ENCODE measurements around the gene RNF214. TPM values are rescaled to one million over a fixed set of nuclear protein-coding genes. Genes with fewer than 3 reads are reported as not detected.
A peak's percentile ranks its signal among the peaks of the same experiment; 100 is the strongest.
"Not testable (repeated sequence)": the region's sequence is repeated elsewhere in the genome, so short reads cannot be mapped to it uniquely, and the experiment has no call there.

The RNF214 gene
- total and polyA plus RNA-seq, 5 donors from 2014 or later = 51.0 to 69.6 (median 54.6) TPM

DNA sequence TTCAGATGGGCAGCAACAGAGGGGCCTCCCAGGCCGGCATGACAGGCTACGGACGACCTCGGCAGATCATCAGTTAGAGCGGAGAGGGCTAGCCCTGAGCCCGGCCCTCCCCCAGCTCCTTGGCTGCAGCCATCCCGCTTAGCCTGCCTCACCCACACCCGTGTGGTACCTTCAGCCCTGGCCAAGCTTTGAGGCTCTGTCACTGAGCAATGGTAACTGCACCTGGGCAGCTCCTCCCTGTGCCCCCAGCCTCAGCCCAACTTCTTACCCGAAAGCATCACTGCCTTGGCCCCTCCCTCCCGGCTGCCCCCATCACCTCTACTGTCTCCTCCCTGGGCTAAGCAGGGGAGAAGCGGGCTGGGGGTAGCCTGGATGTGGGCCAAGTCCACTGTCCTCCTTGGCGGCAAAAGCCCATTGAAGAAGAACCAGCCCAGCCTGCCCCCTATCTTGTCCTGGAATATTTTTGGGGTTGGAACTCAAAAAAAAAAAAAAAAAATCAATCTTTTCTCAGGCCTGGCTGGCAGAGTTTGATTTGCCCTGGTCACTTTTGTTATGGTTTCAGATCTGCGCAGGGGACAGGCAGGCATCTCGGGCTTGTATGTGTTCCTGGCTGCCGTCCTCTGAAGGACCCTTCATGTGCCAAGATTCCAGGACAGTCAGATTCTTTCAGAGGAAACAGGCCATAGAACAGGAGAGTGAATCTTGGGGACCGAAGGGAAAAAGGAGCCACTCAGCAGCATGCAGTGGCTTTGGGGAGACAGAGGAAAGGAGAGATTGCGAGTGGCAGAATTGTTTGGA lies 28.0 kb upstream of the RNF214 start:
- Histone ChIP-seq H3K36me3 (ENCODE audit: control insufficient read depth, insufficient read depth, low read length) (peaks cover 23% of the 10 kb centered on the region), H3K4me1 (ENCODE audit: control insufficient read depth, insufficient read depth, low read length, poor library complexity, severe bottlenecking) (no peaks in the 10 kb centered on the region), H3K9me3 (ENCODE audit: control insufficient read depth in 2 of 2, low read length in 2 of 2) (no peaks in the 10 kb centered on the region), H3K27ac (ENCODE audit: insufficient read depth, low read length, poor library complexity, severe bottlenecking) (no peak overlapping the region), H3K4me3 (ENCODE audit: low read depth, low read length) (no peak overlapping the region), H3K27me3 (ENCODE audit: control insufficient read depth, insufficient read depth, low read length) (no peaks in the 10 kb centered on the region)
- Mint-ChIP-seq H3K4me3 (no peak overlapping the region), H3K36me3 (peaks cover 19% of the 10 kb centered on the region), H3K27ac (peak overlapping the region in 2 of 3 donors; percentile 11 to 79), H3K27me3 (no peaks in the 10 kb centered on the region), H3K9me3 (no peaks in the 10 kb centered on the region), H3K4me1 (peaks cover 0 to 13% (median 3%) of the 10 kb centered on the region in 4 donors)
- ATAC-seq (ENCODE audit: low read depth in 2 of 2) = no peak
- DNase-seq = no peak

DNA sequence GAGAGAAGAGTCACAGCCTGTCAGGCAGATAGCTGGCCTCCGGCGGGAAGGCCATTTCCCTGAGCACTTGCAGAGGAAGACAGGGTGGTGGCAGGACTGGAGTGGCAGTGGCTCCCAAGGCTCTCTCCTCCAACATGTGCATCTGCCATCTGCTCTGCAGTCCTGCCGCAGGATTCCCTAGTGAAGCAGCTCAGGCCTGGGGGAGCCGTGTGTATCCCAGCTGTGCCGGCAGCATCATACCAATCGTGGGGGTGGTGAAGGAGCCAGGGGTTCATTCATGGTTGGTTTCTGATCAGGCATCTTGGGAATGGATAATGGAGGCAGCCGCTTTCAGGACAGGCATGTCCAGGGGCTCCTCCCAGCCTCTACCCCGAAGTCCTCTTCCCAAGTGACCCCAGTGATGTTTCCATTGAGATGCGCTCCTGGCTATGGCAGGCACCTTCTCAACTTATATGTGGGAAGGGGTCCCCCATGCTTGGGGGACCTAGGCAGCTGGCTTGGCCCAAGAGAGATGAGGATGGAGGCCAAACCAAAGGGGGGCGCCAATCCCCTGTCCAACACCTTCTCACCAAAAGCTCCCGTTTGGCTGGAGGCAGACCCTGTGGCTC lies 27.2 kb upstream of the RNF214 start:
- peaks cover 29% of the 10 kb centered on the region for H3K36me3 ChIP-seq (ENCODE audit: control insufficient read depth, insufficient read depth, low read length)

GRCh38 chr11:117206111-117206510 lies 26.4 kb upstream of the RNF214 start:
- DNase-seq; H3K27ac ChIP-seq (ENCODE audit: insufficient read depth, low read length, poor library complexity, severe bottlenecking); H3K27me3 Mint-ChIP-seq; H3K4me3 ChIP-seq (ENCODE audit: low read depth, low read length); H3K9me3 ChIP-seq (ENCODE audit: control insufficient read depth in 2 of 2, low read length in 2 of 2); H3K27me3 ChIP-seq (ENCODE audit: control insufficient read depth, insufficient read depth, low read length); H3K4me3 Mint-ChIP-seq; H3K27ac Mint-ChIP-seq; H3K9me3 Mint-ChIP-seq; H3K4me1 ChIP-seq (ENCODE audit: control insufficient read depth, insufficient read depth, low read length, poor library complexity, severe bottlenecking); ATAC-seq (ENCODE audit: low read depth in 2 of 2): not testable (repeated sequence)
- H3K36me3 Mint-ChIP-seq = peaks cover 22% of the 10 kb centered on the region
- H3K4me1 Mint-ChIP-seq = peaks cover 0 to 17% (median 3%) of the 10 kb centered on the region in 4 donors
- H3K36me3 ChIP-seq (ENCODE audit: control insufficient read depth, insufficient read depth, low read length) = peaks cover 33% of the 10 kb centered on the region

More for the DNA sequence above, 27.2 kb upstream of the RNF214 start:
- DNase-seq = no peak
- Mint-ChIP-seq H3K9me3 (no peaks in the 10 kb centered on the region), H3K4me3 (no peak overlapping the region), H3K27me3 (no peaks in the 10 kb centered on the region), H3K4me1 (peaks cover 0 to 13% (median 5%) of the 10 kb centered on the region in 4 donors), H3K36me3 (peaks cover 22% of the 10 kb centered on the region), H3K27ac (no peak overlapping the region)
- Histone ChIP-seq H3K9me3 (ENCODE audit: control insufficient read depth in 2 of 2, low read length in 2 of 2) (no peaks in the 10 kb centered on the region), H3K4me3 (ENCODE audit: low read depth, low read length) (no peak overlapping the region), H3K4me1 (ENCODE audit: control insufficient read depth, insufficient read depth, low read length, poor library complexity, severe bottlenecking) (no peaks in the 10 kb centered on the region), H3K27me3 (ENCODE audit: control insufficient read depth, insufficient read depth, low read length) (no peaks in the 10 kb centered on the region), H3K27ac (ENCODE audit: insufficient read depth, low read length, poor library complexity, severe bottlenecking) (no peak overlapping the region)
- ATAC-seq (ENCODE audit: low read depth in 2 of 2) = no peak

GRCh38 chr11:117206859-117207258 lies 25.6 kb upstream of the RNF214 start:
- not testable (repeated sequence) for H3K4me3 Mint-ChIP-seq; H3K4me3 ChIP-seq (ENCODE audit: low read depth, low read length); H3K9me3 ChIP-seq (ENCODE audit: control insufficient read depth in 2 of 2, low read length in 2 of 2); H3K27ac Mint-ChIP-seq; H3K27me3 Mint-ChIP-seq; H3K27me3 ChIP-seq (ENCODE audit: control insufficient read depth, insufficient read depth, low read length); ATAC-seq (ENCODE audit: low read depth in 2 of 2); H3K4me1 ChIP-seq (ENCODE audit: control insufficient read depth, insufficient read depth, low read length, poor library complexity, severe bottlenecking); H3K9me3 Mint-ChIP-seq; DNase-seq; H3K27ac ChIP-seq (ENCODE audit: insufficient read depth, low read length, poor library complexity, severe bottlenecking)
- Mint-ChIP-seq H3K4me1 (peaks cover 0 to 21% (median 6%) of the 10 kb centered on the region in 4 donors), H3K36me3 (peaks cover 29% of the 10 kb centered on the region)
- H3K36me3 ChIP-seq (ENCODE audit: control insufficient read depth, insufficient read depth, low read length) = peaks cover 41% of the 10 kb centered on the region

DNA sequence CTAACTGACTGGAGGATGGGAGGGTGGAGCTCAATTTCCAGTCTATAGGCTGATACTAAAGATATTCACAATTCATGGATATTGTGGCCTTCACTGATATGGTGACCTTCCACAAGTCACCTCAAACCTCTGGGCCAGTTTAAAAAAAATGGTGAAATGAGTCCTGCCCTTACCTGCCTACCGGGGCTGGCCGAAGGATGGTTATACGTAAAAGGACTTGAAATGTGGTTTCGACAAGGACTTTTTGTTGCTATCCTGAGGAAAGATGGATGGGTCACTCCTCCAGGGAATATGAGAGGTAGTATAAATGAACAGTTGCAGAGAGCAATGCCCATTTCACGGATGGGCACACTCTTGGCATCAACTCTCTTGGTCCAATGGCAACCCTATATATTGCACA lies 25.0 kb upstream of the RNF214 start:
- not testable (repeated sequence) for H3K27me3 ChIP-seq (ENCODE audit: control insufficient read depth, insufficient read depth, low read length); DNase-seq; H3K4me1 ChIP-seq (ENCODE audit: control insufficient read depth, insufficient read depth, low read length, poor library complexity, severe bottlenecking); H3K4me3 ChIP-seq (ENCODE audit: low read depth, low read length); H3K27me3 Mint-ChIP-seq; H3K4me3 Mint-ChIP-seq; ATAC-seq (ENCODE audit: low read depth in 2 of 2); H3K27ac Mint-ChIP-seq; H3K9me3 Mint-ChIP-seq; H3K27ac ChIP-seq (ENCODE audit: insufficient read depth, low read length, poor library complexity, severe bottlenecking); H3K9me3 ChIP-seq (ENCODE audit: control insufficient read depth in 2 of 2, low read length in 2 of 2)
- H3K36me3 ChIP-seq (ENCODE audit: control insufficient read depth, insufficient read depth, low read length) = peaks cover 44% of the 10 kb centered on the region
- H3K4me1 Mint-ChIP-seq = peaks cover 0 to 17% (median 6%) of the 10 kb centered on the region in 4 donors
- H3K36me3 Mint-ChIP-seq = peaks cover 29% of the 10 kb centered on the region

DNA sequence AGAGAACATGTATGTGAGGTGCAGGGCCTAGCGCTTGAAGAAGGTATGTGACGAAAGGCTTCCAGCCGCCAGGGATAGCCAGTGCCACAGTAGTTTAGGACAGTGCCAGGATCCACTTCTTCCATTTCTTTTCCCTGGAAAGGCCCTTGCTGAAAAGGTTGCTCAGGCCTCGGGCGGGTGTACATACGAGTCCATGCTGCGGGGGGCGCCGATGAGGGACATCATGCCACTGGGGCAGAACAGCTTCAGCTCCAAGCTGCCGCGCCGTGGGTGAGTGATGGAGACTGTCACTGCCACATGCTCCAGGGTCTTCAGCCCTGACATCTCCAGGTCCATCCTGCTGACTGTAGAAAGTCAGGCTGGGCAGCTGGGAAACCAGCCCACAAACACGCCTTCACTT lies 23.8 kb upstream of the RNF214 start:
- not testable (repeated sequence) for ATAC-seq (ENCODE audit: low read depth in 2 of 2)

DNA sequence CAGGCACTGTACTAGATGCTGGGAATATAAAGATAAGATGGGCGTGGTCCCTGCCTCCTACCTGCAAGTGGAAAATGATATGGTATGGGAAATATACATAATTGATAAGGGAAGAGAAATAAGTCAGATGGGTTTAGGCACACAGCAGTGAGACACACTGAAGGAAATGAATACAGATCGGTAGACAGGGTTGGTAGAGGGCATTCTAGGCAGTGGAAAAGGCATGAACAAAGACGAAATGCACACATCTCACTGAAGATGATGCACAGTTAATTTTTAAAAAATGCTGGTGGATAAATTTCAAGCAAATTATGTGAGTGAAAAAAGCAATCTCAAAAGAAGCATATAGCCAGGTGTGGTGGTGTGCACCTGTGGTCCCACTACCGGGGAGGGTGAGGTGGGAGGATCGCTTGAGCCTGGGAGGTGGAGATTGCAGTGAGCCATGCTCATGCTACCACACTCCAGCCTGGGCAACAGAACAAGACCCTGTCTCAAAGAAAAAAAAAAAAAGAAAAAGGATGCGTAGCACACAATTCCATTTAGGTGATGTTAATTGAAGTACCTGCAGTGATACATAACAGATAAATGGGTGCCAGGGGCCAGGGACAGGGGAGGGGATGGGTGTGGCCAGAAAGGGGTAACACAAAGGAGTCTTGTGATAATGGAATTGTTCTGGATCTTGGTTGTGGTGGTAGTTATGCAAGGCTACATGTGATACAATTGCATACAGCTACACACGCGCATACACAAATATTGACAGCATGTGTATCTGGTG lies 22.9 kb upstream of the RNF214 start:
- not testable (repeated sequence) for ATAC-seq (ENCODE audit: low read depth in 2 of 2); DNase-seq; H3K9me3 Mint-ChIP-seq; H3K27me3 Mint-ChIP-seq; H3K4me3 ChIP-seq (ENCODE audit: low read depth, low read length); H3K27ac Mint-ChIP-seq; H3K4me3 Mint-ChIP-seq; H3K4me1 ChIP-seq (ENCODE audit: control insufficient read depth, insufficient read depth, low read length, poor library complexity, severe bottlenecking); H3K27ac ChIP-seq (ENCODE audit: insufficient read depth, low read length, poor library complexity, severe bottlenecking); H3K9me3 ChIP-seq (ENCODE audit: control insufficient read depth in 2 of 2, low read length in 2 of 2); H3K27me3 ChIP-seq (ENCODE audit: control insufficient read depth, insufficient read depth, low read length)
- Mint-ChIP-seq H3K36me3 (peaks cover 34% of the 10 kb centered on the region), H3K4me1 (peaks cover 0 to 21% (median 11%) of the 10 kb centered on the region in 4 donors)
- H3K36me3 ChIP-seq (ENCODE audit: control insufficient read depth, insufficient read depth, low read length) = peaks cover 52% of the 10 kb centered on the region

More for the DNA sequence above, 23.8 kb upstream of the RNF214 start:
- not testable (repeated sequence) for H3K4me3 ChIP-seq (ENCODE audit: low read depth, low read length); H3K27me3 ChIP-seq (ENCODE audit: control insufficient read depth, insufficient read depth, low read length); H3K4me3 Mint-ChIP-seq; H3K9me3 Mint-ChIP-seq; H3K27ac Mint-ChIP-seq; H3K4me1 ChIP-seq (ENCODE audit: control insufficient read depth, insufficient read depth, low read length, poor library complexity, severe bottlenecking); DNase-seq; H3K27me3 Mint-ChIP-seq; H3K27ac ChIP-seq (ENCODE audit: insufficient read depth, low read length, poor library complexity, severe bottlenecking); H3K9me3 ChIP-seq (ENCODE audit: control insufficient read depth in 2 of 2, low read length in 2 of 2)
- peaks cover 0 to 21% (median 9%) of the 10 kb centered on the region in 4 donors for H3K4me1 Mint-ChIP-seq
- peaks cover 32% of the 10 kb centered on the region for H3K36me3 Mint-ChIP-seq
- H3K36me3 ChIP-seq (ENCODE audit: control insufficient read depth, insufficient read depth, low read length) = peaks cover 51% of the 10 kb centered on the region
